ENCODE measurements around the gene LTBP4.

LTBP4 gene

GRCh38 chr19:40667602-40668001, 66.4 kb downstream of the LTBP4 start:
- DNase-seq = no peak

- no peak for DNase-seq
Measured at GRCh38 chr19:40668991-40669614, 67.9 kb downstream of the LTBP4 start.

GRCh38 chr19:40671404-40671803, 70.2 kb downstream of the LTBP4 start:
- DNase-seq = no peak

- no peak for DNase-seq
Measured at GRCh38 chr19:40672038-40672437, 70.9 kb downstream of the LTBP4 start.

- no peak for DNase-seq
Measured at GRCh38 chr19:40672573-40673299, 71.6 kb downstream of the LTBP4 start.

- DNase-seq = no peak
Measured at GRCh38 chr19:40673397-40673796, 72.2 kb downstream of the LTBP4 start.

GRCh38 chr19:40674291-40674690, 73.1 kb downstream of the LTBP4 start:
- DNase-seq = peak in 1 of 2 experiments; percentile 45

- no peak for DNase-seq
Measured at GRCh38 chr19:40677156-40677555, 76.0 kb downstream of the LTBP4 start.

All from NCI-H187 (cell line).